ENCODE results near the gene FBXW11. TPM values are rescaled to one million over a fixed set of nuclear protein-coding genes. Genes with fewer than 3 reads are reported as not detected.

The FBXW11 gene
- total RNA-seq (10 to 100 TPM; 29.1 to 40.7 (median 33.6) TPM), polyA plus RNA-seq (10 to 100 TPM; 15.0 to 21.5 TPM), total RNA-seq (42.3 reads per million, percentile 67 among the genes with 10 or more reads in this experiment)

- peak; percentile 94 for ATAC-seq
- peaks cover 0 to 2% (median 0%) of the 10 kb centered on the region in 11 donors for H3K9me3 Mint-ChIP-seq
- peak; percentile 85 to 96 (median 92) for DNase-seq
- no peaks in the 10 kb centered on the region for H3K27me3 Mint-ChIP-seq
- H3K4me1 Mint-ChIP-seq = peaks cover 34 to 67% (median 56%) of the 10 kb centered on the region in 7 donors
- H3K27ac ChIP-seq (ENCODE audit: low read depth, low read length) = peak within 1 kb of the TSS; percentile 91
- peak within 1 kb of the TSS; percentile 93 to 99 (median 97) for H3K4me3 Mint-ChIP-seq
- H3K36me3 ChIP-seq (ENCODE audit: control insufficient read depth in 2 of 3, insufficient read depth in 3 of 3, low read length in 3 of 3) = peaks cover 0 to 4% (median 0%) of the 10 kb centered on the region in 3 experiments
- H3K36me3 Mint-ChIP-seq = peaks cover 0 to 5% (median 0%) of the 10 kb centered on the region in 5 donors
- peak within 1 kb of the TSS; percentile 94 to 100 (median 98) for H3K27ac Mint-ChIP-seq
- ChIA-PET CTCF (interaction anchor here (0.6 to 2.9 kb wide), 10 partner anchors 11 to 765 kb away, joined by 3 to 11 read pairs (median 5); partner anchors contain the start of gene STK10), POLR2A (interaction anchor here (0.6 to 4.7 kb wide), 35 partner anchors 9 to 1051 kb away, joined by 3 to 41 read pairs (median 4); partner anchors contain the start of genes ATP6V0E1, DUSP1, NPM1 and RPL26L1)
- peak within 1 kb of the TSS; percentile 89 for H3K4me3 ChIP-seq (ENCODE audit: low read length)
- no peaks in the 10 kb centered on the region for H3K9me3 ChIP-seq (ENCODE audit: control insufficient read depth in 2 of 3, low read length in 3 of 3)
- no peaks in the 10 kb centered on the region for H3K27me3 ChIP-seq (ENCODE audit: control insufficient read depth in 2 of 2, insufficient read depth in 2 of 2, low read length in 2 of 2)
- intact Hi-C loops (cut with micrococcal nuclease) = loop anchor here (1.0 to 10.0 kb wide), 23 partner anchors 21 to 1911 kb away; partner anchors contain the start of genes NPM1 (in 2 of the 2), STK10 (in 2 of the 2), ATP6V0E1 (in 1 of the 2) and BNIP1 (in 1 of the 2)
- H3K4me1 ChIP-seq (ENCODE audit: control insufficient read depth in 2 of 2, insufficient read depth in 2 of 2, low read length in 2 of 2) = peaks cover 33 to 36% of the 10 kb centered on the region in 2 donors
Measured at GRCh38 chr5:172006321-172007174, at the start of gene FBXW11. Gene FBXW11 (minus strand): TSS chr5:172006638. CDS start chr5:172006502, 136 bp downstream.

DNA sequence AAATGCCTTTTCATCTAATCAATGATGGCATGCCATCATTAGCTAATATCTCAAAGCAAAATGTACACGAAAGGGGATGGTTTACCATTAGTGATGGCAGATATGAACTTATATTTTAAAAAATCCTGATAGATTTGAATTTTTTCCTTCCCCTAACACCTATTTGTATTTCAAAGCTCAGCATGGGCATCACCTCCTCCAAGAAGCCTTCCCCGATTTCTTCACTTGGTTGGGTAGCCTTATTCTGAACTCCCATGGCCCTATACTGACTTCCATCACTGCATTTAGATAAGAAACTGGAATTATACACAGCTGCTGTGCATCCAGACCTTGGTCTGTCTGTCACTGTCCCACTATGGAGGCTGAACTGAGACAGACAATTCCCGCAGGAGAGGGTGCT is 49.6 kb upstream of the FBXW11 start:
- H3K27ac ChIP-seq (ENCODE audit: low read depth, low read length) = no peak overlapping the region
- peaks cover 40 to 97% (median 61%) of the 10 kb centered on the region in 3 experiments for H3K36me3 ChIP-seq (ENCODE audit: control insufficient read depth in 2 of 3, insufficient read depth in 3 of 3, low read length in 3 of 3)
- Mint-ChIP-seq H3K27me3 (no peaks in the 10 kb centered on the region), H3K36me3 (peaks cover 22 to 69% (median 32%) of the 10 kb centered on the region in 5 donors), H3K9me3 (peaks cover 0 to 8% (median 0%) of the 10 kb centered on the region in 11 donors), H3K4me3 (peak overlapping the region in 1 of 10 donors; percentile 78), H3K27ac (peak overlapping the region; percentile 15 to 92 (median 83)), H3K4me1 (peaks cover 9 to 45% (median 14%) of the 10 kb centered on the region in 7 donors)
- intact Hi-C loops (cut with micrococcal nuclease) = loop anchor here in 1 of 2 donors (5.0 kb wide), 1 partner anchor 144 kb away; no protein-coding TSS in a partner anchor
- no peak overlapping the region for H3K4me3 ChIP-seq (ENCODE audit: low read length)
- no peaks in the 10 kb centered on the region for H3K4me1 ChIP-seq (ENCODE audit: control insufficient read depth in 2 of 2, insufficient read depth in 2 of 2, low read length in 2 of 2)
- no peak for ATAC-seq
- H3K27me3 ChIP-seq (ENCODE audit: control insufficient read depth in 2 of 2, insufficient read depth in 2 of 2, low read length in 2 of 2) = no peaks in the 10 kb centered on the region
- DNase-seq = no peak
- POLR2A ChIA-PET = interaction anchor here (0.7 to 1.2 kb wide), 3 partner anchors 10 to 131 kb away, joined by 3 to 4 read pairs (median 3); partner anchors contain the start of gene FBXW11
- no peaks in the 10 kb centered on the region for H3K9me3 ChIP-seq (ENCODE audit: control insufficient read depth in 2 of 3, low read length in 3 of 3)
- CTCF ChIA-PET = interaction anchor here (1.3 kb wide), 1 partner anchor 50 kb away, joined by 3 read pairs; no protein-coding TSS in a partner anchor

DNA sequence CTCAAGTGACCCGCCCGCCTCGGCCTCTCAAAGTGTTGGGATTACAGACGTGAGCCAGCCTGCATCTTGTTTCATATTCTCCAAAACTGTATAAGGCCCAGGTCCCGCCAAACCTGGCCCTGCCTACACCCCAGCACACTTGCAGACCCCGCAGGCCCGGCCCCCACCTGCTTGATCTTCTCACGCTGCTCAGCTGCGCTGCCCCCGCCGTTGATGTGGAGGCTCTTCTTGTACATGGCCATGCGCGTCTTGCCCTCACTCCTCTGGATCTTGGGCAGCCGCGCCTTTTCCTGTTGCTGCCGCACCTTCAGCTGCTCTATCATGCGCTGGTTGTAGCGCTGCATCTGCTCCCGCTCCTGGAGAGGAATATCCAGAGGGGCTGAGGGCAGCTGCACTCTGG is 49.0 kb upstream of the FBXW11 start:
- Mint-ChIP-seq H3K9me3 (peaks cover 0 to 8% (median 0%) of the 10 kb centered on the region in 11 donors), H3K27me3 (no peaks in the 10 kb centered on the region), H3K4me1 (peaks cover 7 to 39% (median 11%) of the 10 kb centered on the region in 7 donors), H3K27ac (peak overlapping the region in 7 of 9 donors; percentile 36 to 91 (median 83)), H3K36me3 (peaks cover 17 to 63% (median 30%) of the 10 kb centered on the region in 5 donors), H3K4me3 (no peak overlapping the region)
- H3K27ac ChIP-seq (ENCODE audit: low read depth, low read length) = no peak overlapping the region
- no peaks in the 10 kb centered on the region for H3K9me3 ChIP-seq (ENCODE audit: control insufficient read depth in 2 of 3, low read length in 3 of 3)
- ATAC-seq (no peak), DNase-seq (no peak)
- H3K36me3 ChIP-seq (ENCODE audit: control insufficient read depth in 2 of 3, insufficient read depth in 3 of 3, low read length in 3 of 3) = peaks cover 39 to 97% (median 60%) of the 10 kb centered on the region in 3 experiments
- ChIA-PET CTCF (interaction anchor here (1.3 kb wide), 1 partner anchor 51 kb away, joined by 3 read pairs; no protein-coding TSS in a partner anchor), POLR2A (interaction anchor here (0.9 kb wide), 1 partner anchor 11 kb away, joined by 4 read pairs; no protein-coding TSS in a partner anchor)
- H3K4me1 ChIP-seq (ENCODE audit: control insufficient read depth in 2 of 2, insufficient read depth in 2 of 2, low read length in 2 of 2) = no peaks in the 10 kb centered on the region
- H3K4me3 ChIP-seq (ENCODE audit: low read length) = no peak overlapping the region
- no peaks in the 10 kb centered on the region for H3K27me3 ChIP-seq (ENCODE audit: control insufficient read depth in 2 of 2, insufficient read depth in 2 of 2, low read length in 2 of 2)
- intact Hi-C loops (cut with micrococcal nuclease) = loop anchor here in 1 of 2 donors (5.0 kb wide), 1 partner anchor 143 kb away; no protein-coding TSS in a partner anchor

DNA sequence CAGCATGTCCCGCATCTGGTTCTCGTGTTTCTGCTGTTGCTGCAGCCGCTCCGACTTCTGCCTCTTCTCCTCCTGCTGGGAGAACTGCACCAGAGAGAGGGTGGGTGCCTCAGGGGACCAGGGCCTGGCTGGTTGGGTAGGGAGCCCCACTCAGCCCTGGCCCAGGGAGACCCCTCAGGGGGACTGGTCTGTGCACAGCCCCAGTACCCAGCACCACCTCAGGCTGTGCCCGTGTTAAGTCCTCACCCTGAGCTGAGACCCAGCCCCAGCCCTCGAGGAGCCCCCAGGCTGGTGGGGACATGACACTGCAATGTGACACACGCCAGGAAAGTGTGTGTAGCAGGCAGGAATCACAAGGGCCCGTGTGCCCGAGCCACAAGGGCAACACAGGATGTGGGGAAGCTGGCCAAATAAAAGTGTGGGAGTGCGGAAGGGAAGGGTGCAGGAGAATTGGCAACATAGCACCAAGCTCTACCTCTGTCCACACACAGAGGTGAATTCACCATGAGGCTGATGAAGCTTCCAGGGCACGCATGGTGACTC is 48.2 kb upstream of the FBXW11 start:
- H3K36me3 Mint-ChIP-seq = peaks cover 17 to 59% (median 30%) of the 10 kb centered on the region in 5 donors

GRCh38 chr5:172052450-172053236 is 46.2 kb upstream of the FBXW11 start:
- Histone ChIP-seq H3K27ac (ENCODE audit: low read depth, low read length) (no peak overlapping the region), H3K4me3 (ENCODE audit: low read length) (no peak overlapping the region), H3K4me1 (ENCODE audit: control insufficient read depth in 2 of 2, insufficient read depth in 2 of 2, low read length in 2 of 2) (no peaks in the 10 kb centered on the region), H3K9me3 (ENCODE audit: control insufficient read depth in 2 of 3, low read length in 3 of 3) (no peaks in the 10 kb centered on the region), H3K27me3 (ENCODE audit: control insufficient read depth in 2 of 2, insufficient read depth in 2 of 2, low read length in 2 of 2) (no peaks in the 10 kb centered on the region), H3K36me3 (ENCODE audit: control insufficient read depth in 2 of 3, insufficient read depth in 3 of 3, low read length in 3 of 3) (peaks cover 39 to 100% (median 68%) of the 10 kb centered on the region in 3 experiments)
- Mint-ChIP-seq H3K36me3 (peaks cover 23 to 62% (median 39%) of the 10 kb centered on the region in 5 donors), H3K4me3 (no peak overlapping the region), H3K9me3 (peaks cover 0 to 10% (median 0%) of the 10 kb centered on the region in 11 donors), H3K27me3 (no peaks in the 10 kb centered on the region), H3K4me1 (peaks cover 5 to 35% (median 15%) of the 10 kb centered on the region in 7 donors), H3K27ac (peak overlapping the region in 3 of 9 donors; percentile 39 to 77 (median 68))
- no peak for ATAC-seq
- POLR2A ChIA-PET = interaction anchor here (2.6 kb wide), 1 partner anchor 13 kb away, joined by 9 read pairs; no protein-coding TSS in a partner anchor
- intact Hi-C loops (cut with micrococcal nuclease) = no loop called here
- DNase-seq = no peak
- CTCF ChIA-PET = interaction anchor here (0.5 to 0.6 kb wide), 2 partner anchors 19 to 32 kb away, joined by 3 read pairs; no protein-coding TSS in a partner anchor

More for the DNA sequence above, 48.2 kb upstream of the FBXW11 start:
- peaks cover 39 to 97% (median 60%) of the 10 kb centered on the region in 3 experiments for H3K36me3 ChIP-seq (ENCODE audit: control insufficient read depth in 2 of 3, insufficient read depth in 3 of 3, low read length in 3 of 3)
- DNase-seq (no peak), ATAC-seq (no peak)
- H3K4me1 ChIP-seq (ENCODE audit: control insufficient read depth in 2 of 2, insufficient read depth in 2 of 2, low read length in 2 of 2) = no peaks in the 10 kb centered on the region
- Mint-ChIP-seq H3K4me1 (peaks cover 4 to 35% (median 9%) of the 10 kb centered on the region in 7 donors), H3K27ac (peak overlapping the region in 4 of 9 donors; percentile 17 to 83 (median 34)), H3K9me3 (peaks cover 0 to 8% (median 0%) of the 10 kb centered on the region in 11 donors), H3K4me3 (no peak overlapping the region), H3K27me3 (no peaks in the 10 kb centered on the region)
- ChIA-PET CTCF (no interaction called here), POLR2A (interaction anchor here (1.2 kb wide), 1 partner anchor 11 kb away, joined by 3 read pairs; no protein-coding TSS in a partner anchor)
- intact Hi-C loops (cut with micrococcal nuclease) = loop anchor here in 1 of 2 donors (5.0 kb wide), 1 partner anchor 142 kb away; no protein-coding TSS in a partner anchor
- H3K9me3 ChIP-seq (ENCODE audit: control insufficient read depth in 2 of 3, low read length in 3 of 3) = no peaks in the 10 kb centered on the region
- no peaks in the 10 kb centered on the region for H3K27me3 ChIP-seq (ENCODE audit: control insufficient read depth in 2 of 2, insufficient read depth in 2 of 2, low read length in 2 of 2)
- H3K4me3 ChIP-seq (ENCODE audit: low read length) = no peak overlapping the region
- H3K27ac ChIP-seq (ENCODE audit: low read depth, low read length) = no peak overlapping the region

All from naive thymus-derived CD4-positive, alpha-beta T cell (primary cell).